Mesendoderm (in vitro differentiated cells): ENCODE data around the gene ZNF470.

ENCODE experiments used
- DNase-seq: peaks from one replicate; pipeline ENCODE4 v3.0.0; 2013
- H2AK5ac ChIP-seq: 2 replicates; pipeline ENCODE4 v1.6.1; 2013; ENCODE audit warnings: low read length, inconsistent platforms
- H2BK120ac ChIP-seq: 2 replicates; pipeline ENCODE4 v1.6.1; 2013; ENCODE audit warnings: low read depth, mild to moderate bottlenecking, low read length, moderate library complexity, mixed read lengths
- H2BK15ac ChIP-seq: replicated peaks from 2 replicates; pipeline ENCODE4 v1.6.1; 2013; ENCODE audit warnings: low read depth, mild to moderate bottlenecking, moderate library complexity
- H2BK5ac ChIP-seq: 2 replicates; pipeline ENCODE4 v1.6.1; 2013; ENCODE audit warnings: low read length, inconsistent platforms
- H3K18ac ChIP-seq: 2 replicates; pipeline ENCODE4 v1.6.1; 2013; ENCODE audit warnings: mild to moderate bottlenecking, low read length, mixed read lengths
- H3K23ac ChIP-seq: one replicate; pipeline ENCODE4 v1.6.1; 2013; ENCODE audit warnings: low read length
- H3K27ac ChIP-seq: 2 replicates; pipeline ENCODE4 v1.5.1; 2013; ENCODE audit warnings: low read depth, mild to moderate bottlenecking, inconsistent platforms, low read length, moderate library complexity
- H3K27me3 ChIP-seq: 2 replicates; pipeline ENCODE4 v1.6.1; 2013; ENCODE audit warnings: low read length, control low read depth, mild to moderate bottlenecking, inconsistent platforms; ENCODE audit not compliant: insufficient read depth, poor library complexity
- H3K36me3 ChIP-seq: 2 replicates; pipeline ENCODE4 v1.6.1; 2013; ENCODE audit warnings: low read length, inconsistent platforms; ENCODE audit not compliant: control insufficient read depth, insufficient read depth
- H3K4ac ChIP-seq: one replicate; pipeline ENCODE4 v1.6.1; 2013; ENCODE audit warnings: low read depth, mild to moderate bottlenecking, low read length, moderate library complexity
- H3K4me1 ChIP-seq: 2 replicates; pipeline ENCODE4 v1.6.1; 2013; ENCODE audit warnings: low read depth, low read length, inconsistent platforms; ENCODE audit not compliant: control insufficient read depth
- H3K4me2 ChIP-seq: 2 replicates; pipeline ENCODE4 v1.6.1; 2013; ENCODE audit warnings: low read length
- H3K4me3 ChIP-seq: 2 replicates; pipeline ENCODE4 v1.5.1; 2013; ENCODE audit warnings: mild to moderate bottlenecking, low read length
- H3K56ac ChIP-seq: one replicate; pipeline ENCODE4 v1.6.1; 2013; ENCODE audit warnings: low read length
- H3K79me1 ChIP-seq: 2 replicates; pipeline ENCODE4 v1.6.1; 2013; ENCODE audit warnings: low read length, inconsistent platforms
- H3K79me2 ChIP-seq: 2 replicates; pipeline ENCODE4 v1.6.1; 2013; ENCODE audit warnings: mild to moderate bottlenecking, low read length; ENCODE audit not compliant: control insufficient read depth, insufficient read depth
- H3K9ac ChIP-seq: 2 replicates; pipeline ENCODE4 v1.6.1; 2013; ENCODE audit warnings: low read length, inconsistent platforms
- H4K5ac ChIP-seq: one replicate; pipeline ENCODE4 v1.6.1; 2013; ENCODE audit warnings: low read length
- H4K8ac ChIP-seq: one replicate; pipeline ENCODE4 v1.6.1; 2013; ENCODE audit warnings: low read depth, mild to moderate bottlenecking, control low read depth, low read length, moderate library complexity
- WGBS: extraction: QIAGEN DNeasy Blood & Tissue Kit; methylation state at CpG from one replicate; pipeline ENCODE4 v1.1.7; 2013; ENCODE audit warnings: low lambda C conversion rate, missing lambda C conversion rate; ENCODE audit not compliant: insufficient coverage; ENCODE audit errors: extremely low coverage; 5-methylcytosine and 5-hydroxymethylcytosine counted together

Gene ZNF470

GRCh38 chr19:56573914-56574313 is 6.6 kb downstream of the ZNF470 start:
- H3K4ac ChIP-seq = no peak overlapping the region
- no peaks in the 10 kb centered on the region for H3K4me1 ChIP-seq
- no peak overlapping the region for H2AK5ac ChIP-seq
- WGBS = no CpG with 5 or more reads among the region's 3 CpGs
- no peaks in the 10 kb centered on the region for H3K79me1 ChIP-seq
- H3K4me2 ChIP-seq = no peak overlapping the region
- H2BK120ac ChIP-seq = no peak overlapping the region
- no peak overlapping the region for H3K27ac ChIP-seq
- no peak overlapping the region for H2BK5ac ChIP-seq
- H3K36me3 ChIP-seq = peaks cover 3% of the 10 kb centered on the region
- no peak overlapping the region for H3K18ac ChIP-seq
- no peak overlapping the region for H3K23ac ChIP-seq
- H3K9ac ChIP-seq = no peak overlapping the region
- H3K27me3 ChIP-seq = no peaks in the 10 kb centered on the region
- H4K8ac ChIP-seq = no peak overlapping the region
- no peak overlapping the region for H2BK15ac ChIP-seq
- no peak overlapping the region for H4K5ac ChIP-seq
- no peak overlapping the region for H3K4me3 ChIP-seq
- no peaks in the 10 kb centered on the region for H3K79me2 ChIP-seq
- no peak overlapping the region for H3K56ac ChIP-seq
- no peak for DNase-seq

GRCh38 chr19:56577719-56578602 is 10.7 kb downstream of the ZNF470 start:
- Histone ChIP-seq H3K56ac (no peak overlapping the region), H3K9ac (no peak overlapping the region), H3K23ac (no peak overlapping the region), H3K27me3 (no peaks in the 10 kb centered on the region), H2AK5ac (no peak overlapping the region), H4K5ac (no peak overlapping the region), H3K79me2 (no peaks in the 10 kb centered on the region), H2BK5ac (no peak overlapping the region), H3K18ac (no peak overlapping the region), H3K79me1 (no peaks in the 10 kb centered on the region), H2BK120ac (no peak overlapping the region), H3K4me2 (no peak overlapping the region), H3K4me1 (no peaks in the 10 kb centered on the region), H3K4me3 (peak overlapping the region; percentile 1), H3K4ac (no peak overlapping the region), H4K8ac (no peak overlapping the region), H2BK15ac (no peak overlapping the region), H3K36me3 (no peaks in the 10 kb centered on the region), H3K27ac (no peak overlapping the region)
- no peak for DNase-seq
- WGBS = no CpG with 5 or more reads among the region's 11 CpGs

- Histone ChIP-seq H2BK5ac (no peak overlapping the region), H3K27ac (no peak overlapping the region), H4K5ac (no peak overlapping the region), H3K79me2 (peaks cover 14% of the 10 kb centered on the region), H2BK15ac (no peak overlapping the region), H4K8ac (no peak overlapping the region), H3K79me1 (peaks cover 18% of the 10 kb centered on the region), H3K27me3 (no peaks in the 10 kb centered on the region), H3K4me2 (no peak overlapping the region), H2AK5ac (no peak overlapping the region), H3K4me3 (no peak overlapping the region), H3K23ac (no peak overlapping the region), H3K56ac (no peak overlapping the region), H3K9ac (no peak overlapping the region), H3K18ac (no peak overlapping the region), H3K4me1 (peaks cover 2% of the 10 kb centered on the region), H3K4ac (no peak overlapping the region), H3K36me3 (no peaks in the 10 kb centered on the region), H2BK120ac (no peak overlapping the region)
- WGBS = no CpG with 5 or more reads among the region's 4 CpGs
- DNase-seq = no peak
Observed at GRCh38 chr19:56594446-56594782, 27.1 kb downstream of the ZNF470 start.

- H2AK5ac ChIP-seq = peak within 1 kb of the TSS; percentile 24
- peak within 1 kb of the TSS; percentile 99 for H3K9ac ChIP-seq
- peak within 1 kb of the TSS; percentile 98 for H3K23ac ChIP-seq
- H4K8ac ChIP-seq = no peak within 1 kb of the TSS
- H3K4me1 ChIP-seq = peaks cover 2% of the 10 kb centered on the region
- H3K36me3 ChIP-seq = no peaks in the 10 kb centered on the region
- H3K18ac ChIP-seq = no peak within 1 kb of the TSS
- H3K79me1 ChIP-seq = peaks cover 18% of the 10 kb centered on the region
- peak within 1 kb of the TSS; percentile 93 for H3K56ac ChIP-seq
- peak within 1 kb of the TSS; percentile 99 for H3K4me3 ChIP-seq
- DNase-seq = peak; percentile 93
- no peaks in the 10 kb centered on the region for H3K27me3 ChIP-seq
- peak within 1 kb of the TSS; percentile 73 for H2BK5ac ChIP-seq
- peak within 1 kb of the TSS; percentile 40 for H3K4ac ChIP-seq
- peaks cover 14% of the 10 kb centered on the region for H3K79me2 ChIP-seq
- no peak within 1 kb of the TSS for H3K27ac ChIP-seq
- no peak within 1 kb of the TSS for H2BK15ac ChIP-seq
- no peak within 1 kb of the TSS for H2BK120ac ChIP-seq
- H4K5ac ChIP-seq = no peak within 1 kb of the TSS
- H3K4me2 ChIP-seq = peak within 1 kb of the TSS; percentile 38
- WGBS = 100% methylated on average over 1 of the region's 52 CpGs
Observed at GRCh38 chr19:56594783-56595547, 27.7 kb downstream of the ZNF470 start, which contains the start of gene ZNF71. Gene ZNF71 (plus strand): TSS chr19:56595302. CDS start chr19:56601559, 6,257 bp downstream.

GRCh38 chr19:56595548-56595899 is 28.3 kb downstream of the ZNF470 start:
- peak overlapping the region; percentile 40 for H3K4ac ChIP-seq
- H3K27ac ChIP-seq = no peak overlapping the region
- peaks cover 18% of the 10 kb centered on the region for H3K79me1 ChIP-seq
- H3K4me3 ChIP-seq = peak overlapping the region; percentile 99
- H4K5ac ChIP-seq = no peak overlapping the region
- peaks cover 14% of the 10 kb centered on the region for H3K79me2 ChIP-seq
- no peaks in the 10 kb centered on the region for H3K36me3 ChIP-seq
- peak overlapping the region; percentile 73 for H2BK5ac ChIP-seq
- peaks cover 2% of the 10 kb centered on the region for H3K4me1 ChIP-seq
- H4K8ac ChIP-seq = no peak overlapping the region
- WGBS = no CpG with 5 or more reads among the region's 4 CpGs
- H3K4me2 ChIP-seq = peak overlapping the region; percentile 37
- H2AK5ac ChIP-seq = peak overlapping the region; percentile 24
- H3K18ac ChIP-seq = no peak overlapping the region
- H3K9ac ChIP-seq = peak overlapping the region; percentile 99
- DNase-seq = no peak
- H3K27me3 ChIP-seq = no peaks in the 10 kb centered on the region
- H2BK15ac ChIP-seq = no peak overlapping the region
- H3K56ac ChIP-seq = peak overlapping the region; percentile 93
- no peak overlapping the region for H2BK120ac ChIP-seq
- peak overlapping the region; percentile 98 for H3K23ac ChIP-seq
